K562 (cell line): ENCODE measurements around the gene TTC28. TPM values are rescaled to one million over a fixed set of nuclear protein-coding genes. Genes with fewer than 3 reads are reported as not detected.
A peak's percentile ranks its signal among the peaks of the same experiment; 100 is the strongest.

ENCODE experiments used
- ATAC-seq: fragments of 200-7000 bp; cut with Tn5 transposase; 3 replicates; pipeline ENCODE4 v1.9.1; 2020; ENCODE audit warnings: moderate library complexity
- BruUV-seq: library from RNA; stranded (reverse); fragments of 400-500 nt; replicated peaks from 2 replicates; lab custom pipeline; 2021; lab: Mats Ljungman, UMichigan
- CTCF ChIA-PET: fragments of 300-600 bp; formaldehyde crosslinking; extraction: SDS; loops from one replicate; lab custom pipeline; 2021; ENCODE audit warnings: low intra/inter-chr PET ratio; lab: Yijun Ruan, JAX
- POLR2A ChIA-PET: fragments of 300-600, 350-650 bp; sonication (Branson Sonifier 250); formaldehyde crosslinking; extraction: SDS; loops from one replicate; lab custom pipeline; 2021; ENCODE audit warnings: antibody characterized with exemption, inconsistent platforms; lab: Yijun Ruan, JAX
- DNase-seq, 4 experiments: peaks; one replicate each; pipeline versions ENCODE4 v3.0.0 to v3.0.0-alpha.2; 2011 to 2018; ENCODE audit warnings: low spot score in 3 of 4, mixed read lengths in 3 of 4; ENCODE audit errors: extremely low read depth in 1 of 4
- FAIRE-seq: peaks from 2 replicates; lab custom pipeline; 2011; peaks lifted over from hg19 to GRCh38; lab: Jason Lieb, UNC
- H2AFZ ChIP-seq: 2 replicates; pipeline ENCODE4 v1.6.0; 2011; ENCODE audit warnings: low read depth, low read length, control low read depth, inconsistent platforms
- H3K27ac ChIP-seq: fragments of 200-600 bp; 3 replicates; pipeline ENCODE4 v1.8.0; 2011; ENCODE audit warnings: low read depth, mild to moderate bottlenecking, control low read depth, inconsistent platforms, low read length, moderate library complexity, mixed read lengths; ENCODE audit errors: extremely low read depth
- H3K27me3 ChIP-seq, 2 experiments: fragments of 300-600 bp in 1 of 2; 2 replicates in 1 of 2; 3 replicates in 1 of 2; pipeline versions ENCODE4 v1.6.0 to v1.8.0; 2011; ENCODE audit warnings: inconsistent platforms in 2 of 2, low read length in 2 of 2, mild to moderate bottlenecking in 1 of 2, mixed read lengths in 1 of 2, moderate library complexity in 1 of 2; ENCODE audit not compliant: control insufficient read depth in 2 of 2, insufficient read depth in 2 of 2
- H3K36me3 ChIP-seq: fragments of 300-600 bp; 3 replicates; pipeline ENCODE4 v1.8.0; 2011; ENCODE audit warnings: mild to moderate bottlenecking, low read length, inconsistent platforms; ENCODE audit not compliant: control insufficient read depth, insufficient read depth
- H3K4me1 ChIP-seq, 2 experiments: fragments of 200-600 bp in 1 of 2; replicated peaks in 1 of 2; 2 replicates in 1 of 2; 3 replicates in 1 of 2; pipeline versions ENCODE4 v1.5.1 to v1.8.0; 2011; ENCODE audit warnings: inconsistent platforms in 2 of 2, low read length in 2 of 2, mild to moderate bottlenecking in 1 of 2, mixed read lengths in 1 of 2, moderate library complexity in 1 of 2; ENCODE audit not compliant: control insufficient read depth in 2 of 2, insufficient read depth in 2 of 2
- H3K4me2 ChIP-seq: 2 replicates; pipeline ENCODE4 v1.6.1; 2011; ENCODE audit warnings: low read length, control low read depth, inconsistent platforms, mixed read lengths; ENCODE audit not compliant: insufficient read depth
- H3K4me3 ChIP-seq: fragments of 200-600 bp; sonication (generic), shearing (Covaris generic); 2 replicates; pipeline ENCODE4 v1.5.1; 2016; ENCODE audit warnings: control low read depth, inconsistent platforms
- H3K79me2 ChIP-seq: fragments of 200-600 bp; 3 replicates; pipeline ENCODE4 v1.8.0; 2011; ENCODE audit warnings: low read length, inconsistent platforms; ENCODE audit not compliant: control insufficient read depth, insufficient read depth
- H3K9ac ChIP-seq, 2 experiments: 2 replicates each; pipeline versions ENCODE4 v1.6.0 to v1.6.1; 2011; ENCODE audit warnings: low read depth in 2 of 2, low read length in 2 of 2, control low read depth in 1 of 2, inconsistent platforms in 1 of 2, mild to moderate bottlenecking in 1 of 2, mixed read lengths in 1 of 2; ENCODE audit not compliant: insufficient read depth in 1 of 2
- H3K9me1 ChIP-seq: one replicate; pipeline ENCODE4 v1.6.0; 2011; ENCODE audit warnings: inconsistent platforms, mild to moderate bottlenecking, low read length, moderate library complexity; ENCODE audit not compliant: control insufficient read depth, insufficient read depth
- H3K9me3 ChIP-seq: replicated peaks from 2 replicates; pipeline ENCODE4 v1.5.1; 2011; ENCODE audit warnings: low read depth, low read length, inconsistent platforms; ENCODE audit not compliant: control insufficient read depth, insufficient read depth
- H4K20me1 ChIP-seq: replicated peaks from 2 replicates; pipeline ENCODE4 v1.6.1; 2011; ENCODE audit warnings: low read length, inconsistent platforms, mixed read lengths; ENCODE audit not compliant: control insufficient read depth, insufficient read depth
- ARID1B ChIP-seq: fragments of 450-650 bp; IDR thresholded peaks from 2 replicates; pipeline ENCODE4 v1.6.1; 2016; ENCODE audit warnings: antibody characterized with exemption, mild to moderate bottlenecking, inconsistent platforms
- CBFA2T3 ChIP-seq: fragments of 450-650 bp; IDR thresholded peaks from 2 replicates; pipeline ENCODE4 v1.6.1; 2017
- CEBPB ChIP-seq: fragments of 450-650 bp; IDR thresholded peaks from 2 replicates; pipeline ENCODE4 v1.6.1; 2016; ENCODE audit warnings: missing genetic modification characterization, missing compliant biosample characterization
- FOXP1 ChIP-seq: sonication (generic); formaldehyde crosslinking; IDR thresholded peaks from 2 replicates; pipeline ENCODE4 v1.8.0; 2022; ENCODE audit warnings: mild to moderate bottlenecking, missing genetic modification reagents
- NR1H2 ChIP-seq: sonication (generic); formaldehyde crosslinking; IDR thresholded peaks from 2 replicates; pipeline ENCODE4 v1.4.0; 2020; ENCODE audit warnings: mild to moderate bottlenecking, missing genetic modification reagents
- SMAD2 ChIP-seq: fragments of 150-350 bp; IDR thresholded peaks from 2 replicates; pipeline ENCODE4 v1.6.1; 2014; ENCODE audit warnings: low read depth, mild to moderate bottlenecking, low read length
- ZNF274 ChIP-seq: IDR thresholded peaks from 2 replicates; pipeline ENCODE4 v1.6.1; 2011; ENCODE audit warnings: low read depth, mild to moderate bottlenecking, low read length, moderate library complexity, borderline replicate concordance
- ZNF589 ChIP-seq: fragments of 200-800 bp; sonication (Bioruptor generic); IDR thresholded peaks from 2 replicates; pipeline ENCODE4 v1.6.1; 2016; ENCODE audit warnings: low read depth, missing genetic modification characterization, missing compliant biosample characterization
- WGBS: fragments of 100-300 bp; shearing (Covaris generic); methylation state at CpG from one replicate; pipeline ENCODE4 v1.1.6; 2016; ENCODE audit warnings: low coverage, mixed read lengths; ENCODE audit not compliant: insufficient coverage; ENCODE audit errors: missing lambda C conversion rate; 5-methylcytosine and 5-hydroxymethylcytosine counted together
- in situ Hi-C: fragments of 300-500 bp; cut with MboI; formaldehyde crosslinking; loops from 4 replicates; pipeline ENCODE4 v1.15.0; 2018; ENCODE audit warnings: inconsistent platforms, mixed read lengths
- intact Hi-C: fragments of 100-400 bp; cut with micrococcal nuclease; formaldehyde crosslinking; loops from 2 replicates; pipeline ENCODE4 v1.14.2; 2022
- polyA plus RNA-seq, 8 experiments: library from polyadenylated mRNA; depleted of rRNA in 4 of 8; stranded (reverse) in 5 of 8; unstranded in 3 of 8; fragments of >200 nt; fragmentation: Nextera tagmentation in 2 of 8; fragmentation: Illumina TruSeq in 1 of 8; extraction: Ambion mirVana in 2 of 8; extraction: Trizol in 1 of 8; gene quantifications; 2 replicates each; pipeline versions ENCODE4 v1.2.1 to v1.2.3, GENCODE V29; 2011 to 2014; ENCODE audit warnings: inconsistent platforms in 1 of 8, missing spikeins in 1 of 8
- total RNA-seq, 7 experiments: library from RNA; depleted of rRNA in 6 of 7; stranded (reverse); fragments of >200 nt in 6 of 7; fragmentation: Illumina TruSeq in 2 of 7; extraction: Trizol in 2 of 7; gene quantifications; 2 replicates each; pipeline versions ENCODE4 v1.2.1 to v1.2.3, GENCODE V29; 2011 to 2021; ENCODE audit warnings: low replicate concordance in 1 of 7
- TF ChIP-seq, protein P1 (sequence below): fragments of 450-650 bp; IDR thresholded peaks from 2 replicates; pipeline ENCODE4 v1.6.1; 2016

Gene TTC28
- total and polyA plus RNA-seq, 9 of the 15 experiments (the other 6 are each of a cell fraction or from before 2014, with no cell fraction given), result 0.22 to 10.7 (median 3.1) TPM

DNA sequence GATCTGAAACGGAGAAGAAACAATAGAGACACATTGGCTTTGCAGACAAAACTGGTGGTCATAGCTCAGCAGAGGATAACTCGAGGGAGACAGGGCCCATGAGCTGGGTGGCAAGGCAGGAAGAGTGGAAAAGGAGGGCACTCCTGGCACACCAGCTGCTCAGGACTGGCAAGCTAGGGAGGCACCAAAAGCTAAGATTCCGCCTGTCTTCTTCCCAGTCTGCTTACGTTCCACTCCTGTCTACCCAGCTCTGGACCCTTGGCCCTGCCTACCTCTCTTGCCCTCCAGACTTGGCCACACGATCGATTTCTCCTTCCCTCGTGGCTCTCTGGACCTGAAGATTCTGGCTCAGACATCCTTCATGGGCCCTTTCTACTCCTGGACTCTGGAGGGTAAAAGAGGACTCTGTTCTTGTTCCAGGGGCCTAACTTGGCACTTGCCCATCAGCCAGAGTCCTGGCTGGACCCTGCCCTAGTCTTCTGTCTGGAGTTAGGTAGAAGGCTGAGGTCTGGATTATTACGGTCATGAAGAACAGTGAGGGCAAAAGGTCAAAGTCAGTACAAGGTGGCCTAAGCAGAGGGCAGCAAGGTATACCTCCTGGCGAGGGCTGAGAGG, 645.4 kb downstream of the TTC28 start:
- Histone ChIP-seq H3K27ac (0 out of 3 replicates have a peak overlapping the region, but pooled peaks have one; percentile 23), H3K4me2 (peak overlapping the region; percentile 63; the same call in 1 of the 2 replicates), H4K20me1 (no peaks in the 10 kb centered on the region), H3K4me1 (peaks cover 24 to 33% of the 10 kb centered on the region in 2 experiments; a peak in 4 of 5 replicates), H3K27me3 (no peaks in the 10 kb centered on the region), H3K4me3 (no peak overlapping the region), H3K36me3 (no peaks in the 10 kb centered on the region), H3K9me1 (no peaks in the 10 kb centered on the region), H3K79me2 (no peaks in the 10 kb centered on the region), H3K9ac (no peak overlapping the region), H3K9me3 (no peaks in the 10 kb centered on the region), H2AFZ (peak overlapping the region; percentile 77)
- intact Hi-C loops, result no loop called here
- DNase-seq (no peak), ATAC-seq (no peak; the same call in 2 of the 3 replicates), FAIRE-seq (no peak)
- ChIA-PET CTCF (no interaction called here), POLR2A (no interaction called here)
- TF ChIP-seq ZNF589 (CRISPR knock-in tag), result no peak
- BruUV-seq, result no TSS peak
- WGBS, result 82% methylated on average over 9 of the region's 9 CpGs
- in situ Hi-C loops, result no loop called here

DNA sequence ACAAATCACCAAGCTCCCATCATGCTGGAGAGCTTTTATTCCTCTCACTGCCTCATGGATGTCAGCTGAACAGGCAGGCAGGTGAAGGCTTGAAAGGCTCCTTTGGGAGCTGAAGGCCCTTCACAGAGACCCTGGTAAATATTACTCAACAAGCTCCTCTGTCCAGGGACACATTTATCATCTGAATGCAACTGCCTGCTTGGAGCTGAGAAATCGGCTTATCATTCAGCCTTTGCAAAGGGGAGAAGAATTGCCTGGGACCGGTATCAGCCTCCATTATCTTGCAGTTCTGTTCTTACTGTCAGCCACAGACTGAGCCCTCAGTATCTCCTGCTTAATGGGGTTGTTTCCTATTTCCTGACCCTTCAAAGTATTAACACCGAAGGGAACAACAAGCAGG, 646.8 kb downstream of the TTC28 start:
- Histone ChIP-seq H4K20me1 (no peaks in the 10 kb centered on the region), H3K79me2 (no peaks in the 10 kb centered on the region), H3K36me3 (no peaks in the 10 kb centered on the region), H3K9me1 (no peaks in the 10 kb centered on the region), H3K4me1 (peaks cover 24 to 33% of the 10 kb centered on the region in 2 experiments; a peak in 4 of 5 replicates), H3K9me3 (no peaks in the 10 kb centered on the region), H2AFZ (no peak overlapping the region), H3K27me3 (no peaks in the 10 kb centered on the region), H3K27ac (peak overlapping the region; percentile 6; the same call in 1 of the 3 replicates), H3K4me2 (peak overlapping the region; percentile 18; the same call in 1 of the 2 replicates), H3K9ac (no peak overlapping the region), H3K4me3 (no peak overlapping the region)
- peak; percentile 86 for FAIRE-seq
- in situ Hi-C loops (no loop called here), intact Hi-C loops (no loop called here)
- POLR2A ChIA-PET, result interaction anchor here (1.5 kb wide), 1 partner anchor 15 kb away, joined by 3 read pairs; no protein-coding TSS in a partner anchor
- CTCF ChIA-PET, result no interaction called here
- ATAC-seq, result peak; percentile 61
- no TSS peak for BruUV-seq
- WGBS, result 0% methylated on average over 3 of the region's 3 CpGs
- peak in 2 of 4 experiments; percentile 28 to 65 for DNase-seq
- TF ChIP-seq CBFA2T3 (peak; percentile 72), CEBPB (tag) (no peak), ARID1B (peak; percentile 36), FOXP1 (no peak), SMAD2 (no peak), ZNF274 (no peak), NR1H2 (CRISPR knock-in tag) (no peak)
- TF ChIP-seq, protein P1, sequence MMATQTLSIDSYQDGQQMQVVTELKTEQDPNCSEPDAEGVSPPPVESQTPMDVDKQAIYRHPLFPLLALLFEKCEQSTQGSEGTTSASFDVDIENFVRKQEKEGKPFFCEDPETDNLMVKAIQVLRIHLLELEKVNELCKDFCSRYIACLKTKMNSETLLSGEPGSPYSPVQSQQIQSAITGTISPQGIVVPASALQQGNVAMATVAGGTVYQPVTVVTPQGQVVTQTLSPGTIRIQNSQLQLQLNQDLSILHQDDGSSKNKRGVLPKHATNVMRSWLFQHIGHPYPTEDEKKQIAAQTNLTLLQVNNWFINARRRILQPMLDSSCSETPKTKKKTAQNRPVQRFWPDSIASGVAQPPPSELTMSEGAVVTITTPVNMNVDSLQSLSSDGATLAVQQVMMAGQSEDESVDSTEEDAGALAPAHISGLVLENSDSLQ, result 0 out of 2 replicates have a peak, but pooled peaks have one; percentile 38
